ENCODE data around the gene C13orf42.
"Not testable (repeated sequence)": the region's sequence is repeated elsewhere in the genome, so short reads cannot be mapped to it uniquely, and the experiment has no call there.

The C13orf42 gene

GRCh38 chr13:51111174-51111573 is at the start of gene C13orf42:
TSS of gene C13orf42 (minus strand) at chr13:51111274. CDS start at chr13:51111209, 65 bp downstream.
- no peak for DNase-seq

- no peak for DNase-seq
Observed at GRCh38 chr13:51158880-51159518, 47.9 kb upstream of the C13orf42 start.

GRCh38 chr13:51158365-51158764 is 47.3 kb upstream of the C13orf42 start:
- no peak for DNase-seq

- no peak for DNase-seq
Observed at GRCh38 chr13:51156648-51157047, 45.6 kb upstream of the C13orf42 start.

- DNase-seq, result no peak
Observed at GRCh38 chr13:51155776-51156515, 44.9 kb upstream of the C13orf42 start.

GRCh38 chr13:51155161-51155560 is 44.1 kb upstream of the C13orf42 start:
- DNase-seq, result no peak

GRCh38 chr13:51154029-51154555 is 43.0 kb upstream of the C13orf42 start:
- DNase-seq, result no peak

GRCh38 chr13:51153527-51153926 is 42.5 kb upstream of the C13orf42 start:
- no peak for DNase-seq

GRCh38 chr13:51152701-51153100 is 41.6 kb upstream of the C13orf42 start:
- DNase-seq, result no peak

GRCh38 chr13:51151463-51151862 is 40.4 kb upstream of the C13orf42 start:
- DNase-seq, result no peak

GRCh38 chr13:51148952-51149573 is 38.0 kb upstream of the C13orf42 start:
- no peak for DNase-seq

- no peak for DNase-seq
Observed at GRCh38 chr13:51148223-51148951, 37.3 kb upstream of the C13orf42 start.

- DNase-seq, result no peak
Observed at GRCh38 chr13:51147732-51148131, 36.7 kb upstream of the C13orf42 start.

GRCh38 chr13:51146667-51147066 is 35.6 kb upstream of the C13orf42 start:
- DNase-seq, result no peak

- no peak for DNase-seq
Observed at GRCh38 chr13:51137250-51137649, 26.2 kb upstream of the C13orf42 start.

- DNase-seq, result no peak
Observed at GRCh38 chr13:51136276-51136980, 25.4 kb upstream of the C13orf42 start.

- no peak for DNase-seq
Observed at GRCh38 chr13:51134763-51135365, 23.8 kb upstream of the C13orf42 start.

GRCh38 chr13:51130348-51130747 is 19.3 kb upstream of the C13orf42 start:
- no peak for DNase-seq

- peak; percentile 45 for DNase-seq
Observed at GRCh38 chr13:51125495-51126226, 14.6 kb upstream of the C13orf42 start.

GRCh38 chr13:51122868-51123566 is 11.9 kb upstream of the C13orf42 start:
- DNase-seq, result no peak

- not testable (repeated sequence) for DNase-seq
Observed at GRCh38 chr13:51120873-51121272, 9.8 kb upstream of the C13orf42 start.
